Measurements from ENCODE around the gene CDC42BPB. TPM values are rescaled to one million over a fixed set of nuclear protein-coding genes. Genes with fewer than 3 reads are reported as not detected.

CDC42BPB gene
- total RNA-seq, 4 donors from 2014 or later, result 93.9 to 132 (median 110) TPM

DNA sequence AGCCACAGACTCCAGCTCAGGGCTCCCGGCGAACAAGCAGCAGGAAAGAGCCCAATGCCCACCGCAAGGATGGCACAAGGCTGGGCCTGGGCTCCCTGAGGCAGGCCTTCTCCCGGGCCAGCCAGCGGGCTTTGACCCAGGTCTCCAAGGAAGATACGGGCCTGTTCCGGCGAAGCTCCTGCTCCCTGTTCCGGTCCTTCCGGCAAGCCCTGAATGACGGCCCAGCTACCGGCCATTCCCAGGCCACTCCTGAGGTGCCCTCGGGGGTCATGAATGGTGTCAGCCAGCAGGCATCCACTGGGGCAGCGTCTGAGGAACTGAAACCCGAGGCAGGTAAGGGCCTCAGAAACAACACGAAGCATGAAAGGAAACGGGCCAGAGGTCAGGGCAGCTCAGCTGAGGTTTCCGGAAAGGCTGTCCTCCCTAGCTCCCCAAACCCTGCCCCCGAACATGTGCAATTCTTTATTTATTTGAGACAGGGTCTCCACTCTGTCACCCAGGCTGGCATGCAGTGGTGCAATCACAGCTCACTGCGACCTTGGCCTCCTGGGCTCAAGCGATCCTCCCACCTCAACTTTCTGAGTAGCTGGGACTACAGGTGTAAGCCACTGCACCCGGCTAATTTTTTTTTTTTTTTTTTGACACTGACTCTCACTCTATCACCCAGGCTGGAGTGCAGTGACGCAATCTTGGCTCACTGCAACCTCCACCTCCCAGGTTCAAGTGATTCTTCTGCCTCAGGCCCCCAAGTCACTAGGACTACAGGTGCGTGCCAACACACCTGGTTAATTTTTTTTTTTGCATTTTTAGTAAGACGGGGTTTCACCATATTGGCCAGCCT lies 43.2 kb upstream of the CDC42BPB start:
- 88% methylated on average over 17 of the region's 25 CpGs for WGBS
- Histone ChIP-seq H3K27me3 (peaks cover 0 to 81% (median 35%) of the 10 kb centered on the region in 4 donors), H3K9me3 (no peaks in the 10 kb centered on the region), H3K4me3 (no peak overlapping the region), H3K27ac (replicated peaks in 1 of 4) (no peak overlapping the region), H3K4me1 (peaks cover 26 to 44% (median 42%) of the 10 kb centered on the region in 4 donors), H3K36me3 (no peaks in the 10 kb centered on the region)
- intact Hi-C loops (cut with DNase I), result no loop called here
- DNase-seq (ENCODE audit: extremely low spot score), result no peak
- no peak for TF ChIP-seq POLR2AphosphoS5 (IDR thresholded peaks at IDR 0.05)
- TF ChIP-seq, protein P1, sequence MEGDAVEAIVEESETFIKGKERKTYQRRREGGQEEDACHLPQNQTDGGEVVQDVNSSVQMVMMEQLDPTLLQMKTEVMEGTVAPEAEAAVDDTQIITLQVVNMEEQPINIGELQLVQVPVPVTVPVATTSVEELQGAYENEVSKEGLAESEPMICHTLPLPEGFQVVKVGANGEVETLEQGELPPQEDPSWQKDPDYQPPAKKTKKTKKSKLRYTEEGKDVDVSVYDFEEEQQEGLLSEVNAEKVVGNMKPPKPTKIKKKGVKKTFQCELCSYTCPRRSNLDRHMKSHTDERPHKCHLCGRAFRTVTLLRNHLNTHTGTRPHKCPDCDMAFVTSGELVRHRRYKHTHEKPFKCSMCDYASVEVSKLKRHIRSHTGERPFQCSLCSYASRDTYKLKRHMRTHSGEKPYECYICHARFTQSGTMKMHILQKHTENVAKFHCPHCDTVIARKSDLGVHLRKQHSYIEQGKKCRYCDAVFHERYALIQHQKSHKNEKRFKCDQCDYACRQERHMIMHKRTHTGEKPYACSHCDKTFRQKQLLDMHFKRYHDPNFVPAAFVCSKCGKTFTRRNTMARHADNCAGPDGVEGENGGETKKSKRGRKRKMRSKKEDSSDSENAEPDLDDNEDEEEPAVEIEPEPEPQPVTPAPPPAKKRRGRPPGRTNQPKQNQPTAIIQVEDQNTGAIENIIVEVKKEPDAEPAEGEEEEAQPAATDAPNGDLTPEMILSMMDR (IDR thresholded peaks at IDR 0.05), result no peak

DNA sequence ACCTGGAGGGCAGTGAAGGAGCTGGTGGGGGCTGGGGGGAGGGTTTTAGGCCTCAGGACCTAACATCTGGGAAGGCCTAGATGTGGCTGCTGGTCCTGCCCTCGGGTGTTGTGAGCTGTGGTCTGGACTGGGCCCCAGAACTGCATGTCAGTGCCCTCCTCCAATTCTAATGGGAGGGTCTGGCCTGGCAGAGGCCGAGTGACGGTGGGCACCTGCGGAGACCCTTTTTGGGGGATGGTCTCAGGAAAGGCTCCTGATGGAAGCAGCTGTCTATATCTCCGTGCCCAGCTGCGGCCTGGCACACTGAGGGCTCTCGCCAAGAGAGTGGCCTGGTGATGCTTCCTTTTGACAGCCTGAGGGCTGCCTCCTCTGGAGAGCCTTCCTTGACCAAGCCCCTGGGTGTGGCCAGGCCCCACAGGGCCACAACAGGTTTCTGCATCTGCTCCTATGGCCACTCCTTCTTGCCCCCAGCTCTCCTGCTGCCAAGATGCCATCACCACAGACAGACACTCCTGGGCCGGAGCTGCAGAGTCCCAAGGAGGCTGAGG lies 42.5 kb upstream of the CDC42BPB start:
- no peaks in the 10 kb centered on the region for H3K9me3 ChIP-seq
- no peaks in the 10 kb centered on the region for H3K36me3 ChIP-seq
- no peak overlapping the region for H3K4me3 ChIP-seq
- no peak for TF ChIP-seq POLR2AphosphoS5 (IDR thresholded peaks at IDR 0.05)
- no peak for TF ChIP-seq POLR2A (IDR thresholded peaks at IDR 0.05; ENCODE audit: low read depth)
- TF ChIP-seq, protein P1 (IDR thresholded peaks at IDR 0.05), result no peak
- TF ChIP-seq EP300 (IDR thresholded peaks at IDR 0.05), result no peak
- WGBS, result no CpG with 5 or more reads among the region's 8 CpGs
- DNase-seq (ENCODE audit: extremely low spot score), result no peak
- intact Hi-C loops (cut with DNase I), result no loop called here
- H3K27me3 ChIP-seq, result peaks cover 0 to 74% (median 35%) of the 10 kb centered on the region in 4 donors
- H3K4me1 ChIP-seq, result peaks cover 24 to 43% (median 38%) of the 10 kb centered on the region in 4 donors
- H3K27ac ChIP-seq (replicated peaks in 1 of 4), result no peak overlapping the region

DNA sequence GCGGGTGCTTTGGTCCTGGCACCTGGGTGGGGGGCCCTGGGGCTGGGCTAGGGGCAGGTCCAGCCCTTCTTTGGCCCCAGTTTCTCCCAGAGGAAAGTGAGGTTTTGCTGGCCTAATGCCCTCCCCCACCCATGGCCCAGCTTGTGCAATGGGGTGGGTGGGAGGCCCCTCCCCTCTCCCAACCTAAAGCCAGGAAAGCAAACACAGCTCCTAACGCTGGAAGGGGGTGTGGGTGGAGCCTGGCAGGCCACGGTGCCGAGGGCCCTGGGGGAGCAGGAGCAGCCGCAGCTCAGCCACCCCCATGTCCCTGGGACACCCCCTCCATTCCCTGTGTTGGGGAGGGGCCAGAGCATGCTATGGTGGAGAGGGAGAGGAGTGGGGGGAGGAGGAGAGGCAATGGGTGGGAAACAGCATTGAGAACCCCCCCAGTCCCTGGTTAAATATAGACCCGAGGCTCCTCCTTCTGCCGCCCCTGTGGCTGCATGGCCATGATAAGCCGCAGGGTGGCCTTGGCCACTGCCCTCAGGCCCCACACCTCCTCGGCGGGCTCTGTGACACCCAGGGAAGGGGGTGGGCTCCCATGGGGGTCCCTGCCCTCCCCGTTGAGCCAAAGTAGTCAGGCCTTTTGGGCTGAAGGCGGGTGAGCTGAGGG lies 41.9 kb upstream of the CDC42BPB start:
- no peak for DNase-seq (ENCODE audit: extremely low spot score)
- WGBS, result no CpG with 5 or more reads among the region's 12 CpGs
- intact Hi-C loops (cut with DNase I), result no loop called here
- peaks cover 18 to 43% (median 38%) of the 10 kb centered on the region in 4 donors for H3K4me1 ChIP-seq
- H3K27ac ChIP-seq (replicated peaks in 1 of 4), result no peak overlapping the region
- peaks cover 0 to 68% (median 29%) of the 10 kb centered on the region in 4 donors for H3K27me3 ChIP-seq
- no peaks in the 10 kb centered on the region for H3K36me3 ChIP-seq
- no peak overlapping the region for H3K4me3 ChIP-seq
- H3K9me3 ChIP-seq, result no peaks in the 10 kb centered on the region
- TF ChIP-seq EP300 (IDR thresholded peaks at IDR 0.05) (no peak), POLR2AphosphoS5 (IDR thresholded peaks at IDR 0.05) (no peak), POLR2A (IDR thresholded peaks at IDR 0.05; ENCODE audit: low read depth) (no peak)
- TF ChIP-seq, protein P1 (IDR thresholded peaks at IDR 0.05), result no peak

DNA sequence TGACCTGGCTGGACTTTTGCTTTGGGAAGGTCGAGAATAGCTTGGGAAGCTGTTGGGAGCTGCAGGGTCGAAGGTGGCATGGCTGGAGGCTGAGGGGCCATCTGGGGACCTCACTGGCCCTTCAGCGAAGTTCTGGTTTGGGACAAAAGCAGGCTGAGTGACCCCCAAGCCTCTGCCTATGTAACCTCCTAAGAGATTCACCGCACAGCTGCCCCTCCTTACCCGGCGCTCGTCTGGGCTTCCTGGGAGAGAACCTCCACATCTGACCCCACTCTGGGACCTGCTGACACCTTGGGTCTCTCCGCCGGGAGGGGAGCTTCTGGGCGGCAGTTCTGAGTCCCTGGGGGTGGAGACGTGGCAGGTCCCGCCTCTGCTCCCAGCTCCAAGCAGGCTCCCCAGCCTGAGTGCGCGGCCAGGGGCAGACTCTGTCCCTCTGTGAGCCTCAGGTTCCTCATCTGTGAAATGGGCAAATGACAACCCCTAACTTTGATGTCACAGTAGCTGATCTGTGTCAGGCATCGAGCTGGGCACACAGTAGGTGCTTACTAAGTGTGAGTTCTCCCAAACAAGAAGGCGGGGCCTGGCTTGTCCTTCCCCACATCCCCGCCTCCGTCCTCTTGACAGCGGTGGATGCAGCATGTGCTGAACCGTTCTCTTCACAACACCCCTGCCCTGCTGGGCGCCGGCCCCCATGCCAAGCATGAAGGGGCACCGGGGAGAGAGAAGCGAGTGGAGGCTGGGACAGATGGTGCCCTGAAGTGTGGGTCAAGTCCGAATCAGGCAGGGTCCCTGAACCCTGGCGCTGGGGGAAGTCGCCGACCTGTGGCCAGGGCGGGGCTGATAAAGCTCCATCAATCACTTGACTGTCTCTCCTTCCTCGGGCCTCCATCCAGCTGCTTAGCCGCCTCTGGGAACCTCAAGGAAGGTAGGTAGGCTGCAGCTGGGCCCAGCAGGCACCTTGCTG lies 40.9 kb upstream of the CDC42BPB start:
- H3K27me3 ChIP-seq, result peaks cover 0 to 59% (median 19%) of the 10 kb centered on the region in 4 donors
- TF ChIP-seq POLR2A (IDR thresholded peaks at IDR 0.05; ENCODE audit: low read depth), result no peak
- TF ChIP-seq POLR2AphosphoS5 (IDR thresholded peaks at IDR 0.05), result no peak
- TF ChIP-seq EP300 (IDR thresholded peaks at IDR 0.05), result no peak
- TF ChIP-seq, protein P1 (IDR thresholded peaks at IDR 0.05), result no peak
- H3K4me3 ChIP-seq, result no peak overlapping the region
- H3K9me3 ChIP-seq, result no peaks in the 10 kb centered on the region
- DNase-seq (ENCODE audit: extremely low spot score), result no peak
- peaks cover 9 to 39% (median 33%) of the 10 kb centered on the region in 4 donors for H3K4me1 ChIP-seq
- H3K27ac ChIP-seq (replicated peaks in 1 of 4), result no peak overlapping the region
- intact Hi-C loops (cut with DNase I), result no loop called here
- WGBS, result 72% methylated on average over 23 of the region's 31 CpGs
- H3K36me3 ChIP-seq, result no peaks in the 10 kb centered on the region

Measured in esophagus muscularis mucosa (tissue), 4 donors.